HG03469 (cell line): ENCODE measurements around the gene BDKRB2.

Source experiments
- ATAC-seq: cut with Tn5 transposase; IDR thresholded peaks from one replicate; pipeline ENCODE4 v1.9.1; 2021; ENCODE audit warnings: mild to moderate bottlenecking, moderate library complexity, moderate number of reproducible peaks; ENCODE audit not compliant: unreplicated experiment

The BDKRB2 gene

DNA sequence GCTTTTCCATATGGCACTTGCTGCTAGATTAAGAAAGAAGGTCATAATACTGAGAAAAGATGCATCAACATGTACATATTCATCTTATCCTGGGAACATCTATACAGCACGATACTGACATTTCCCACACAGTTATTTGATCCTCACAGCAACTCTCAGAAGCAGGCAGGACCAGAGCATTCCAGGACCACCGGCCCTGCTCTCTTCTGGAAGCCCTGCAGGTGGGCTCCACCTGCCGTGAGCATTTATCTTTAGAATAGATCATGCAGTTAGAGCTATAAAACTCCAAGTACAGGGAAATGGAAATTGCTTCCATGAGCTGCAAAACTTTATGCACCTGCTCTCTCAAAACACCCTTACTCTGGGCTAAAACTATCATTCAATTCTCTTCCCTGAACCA is 45.8 kb downstream of the BDKRB2 start:
- no peak for ATAC-seq

DNA sequence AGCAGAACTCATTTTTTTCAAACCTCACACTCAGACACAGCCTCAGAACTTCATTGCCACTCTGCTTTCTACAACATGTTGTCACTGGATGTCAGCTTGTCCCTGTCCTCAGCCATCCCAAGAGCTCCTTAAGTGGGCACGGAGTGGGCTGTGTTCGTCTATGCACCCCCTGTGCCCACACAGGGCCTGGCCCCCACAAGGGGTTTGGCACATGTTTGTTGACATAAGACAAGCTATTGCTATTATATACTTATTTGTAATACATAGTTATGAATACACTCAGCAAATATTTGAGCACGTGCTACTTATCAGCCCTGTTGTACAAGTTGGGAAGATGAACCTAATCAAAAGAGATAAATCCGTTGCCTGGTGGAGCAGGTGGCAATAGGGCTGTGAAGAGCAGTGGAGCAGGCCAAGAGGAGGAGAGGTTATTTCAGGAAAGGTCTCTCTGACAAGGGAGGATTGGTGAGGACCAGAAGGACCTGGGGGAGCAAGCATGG is 47.1 kb downstream of the BDKRB2 start:
- ATAC-seq, result no peak

DNA sequence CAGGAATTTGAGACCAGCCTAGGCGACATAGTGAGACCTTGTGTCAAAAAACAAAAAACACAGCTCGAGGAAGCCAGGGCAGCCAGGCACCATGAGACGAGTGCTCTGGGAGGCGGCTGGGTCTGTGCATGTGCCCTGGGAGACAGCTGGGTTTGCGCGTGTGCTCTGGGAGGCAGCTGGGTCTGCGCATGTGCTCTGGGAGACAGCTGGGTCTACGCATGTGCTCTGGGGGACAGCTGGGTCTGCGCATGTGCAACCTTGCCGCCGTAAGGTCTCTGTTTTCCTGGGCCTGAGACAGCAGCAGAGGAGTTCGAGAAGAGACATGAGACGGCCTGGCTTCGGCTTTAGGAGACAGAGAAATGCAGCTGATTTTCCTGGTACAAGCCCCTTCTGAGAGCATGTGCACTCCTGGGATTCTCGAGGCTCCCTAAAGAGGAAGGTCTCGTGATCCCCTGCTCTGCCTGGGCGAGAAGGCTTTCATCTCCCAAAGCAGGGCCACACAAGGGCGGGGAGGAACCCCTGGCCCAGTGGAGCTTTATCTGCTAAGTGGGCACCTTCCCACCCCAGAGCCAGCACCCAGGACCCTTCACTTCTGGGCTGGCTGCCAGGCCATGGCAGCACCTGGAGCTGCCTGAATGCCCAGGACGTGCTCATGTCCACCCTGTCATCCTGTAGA is 47.8 kb downstream of the BDKRB2 start:
- ATAC-seq, result no peak

DNA sequence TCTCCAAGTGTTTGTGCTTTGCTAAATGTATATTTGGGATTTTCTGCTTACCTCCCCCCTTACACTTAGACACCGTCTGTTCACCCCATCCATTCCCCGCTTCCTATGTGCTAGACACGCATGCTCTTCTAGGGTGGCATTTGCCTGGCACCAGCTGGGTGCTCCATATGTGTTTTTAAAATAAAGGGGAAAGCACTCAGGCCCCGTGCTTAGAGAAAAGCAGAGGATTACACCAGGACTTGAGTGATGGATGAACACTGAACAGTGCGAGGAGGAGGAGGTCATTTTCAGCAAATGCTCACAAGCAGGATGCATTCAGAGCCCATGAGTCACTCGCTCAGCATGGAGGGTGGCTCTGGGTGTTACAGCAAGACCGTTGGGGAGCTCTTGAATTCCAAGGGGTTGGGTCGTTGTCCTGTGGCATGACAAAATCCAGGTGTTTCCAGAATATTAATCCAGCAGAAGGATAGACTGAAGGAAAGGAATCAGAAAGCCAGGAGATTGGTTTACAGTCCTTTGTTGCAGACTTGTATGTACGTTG is 48.4 kb downstream of the BDKRB2 start:
- no peak for ATAC-seq

DNA sequence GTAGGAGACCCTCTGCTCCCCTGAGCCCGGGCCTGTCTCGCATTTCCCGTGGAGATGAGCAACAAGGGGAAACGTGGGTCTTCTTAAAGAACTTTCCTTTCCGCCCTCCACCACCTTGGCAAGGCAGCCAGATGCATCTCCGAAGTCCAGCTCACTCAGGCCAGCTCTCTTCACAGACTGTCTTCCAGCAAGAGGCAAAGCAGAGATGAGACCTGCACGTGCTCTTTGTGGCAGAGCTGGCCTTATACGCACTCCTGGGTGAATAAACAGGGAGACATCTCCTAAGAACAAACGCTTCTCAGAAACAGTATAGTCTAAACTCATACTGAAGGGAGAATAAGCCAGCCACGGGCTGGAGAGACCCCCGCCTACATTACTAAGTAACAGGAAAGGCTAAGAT is 50.0 kb downstream of the BDKRB2 start:
- ATAC-seq, result no peak

DNA sequence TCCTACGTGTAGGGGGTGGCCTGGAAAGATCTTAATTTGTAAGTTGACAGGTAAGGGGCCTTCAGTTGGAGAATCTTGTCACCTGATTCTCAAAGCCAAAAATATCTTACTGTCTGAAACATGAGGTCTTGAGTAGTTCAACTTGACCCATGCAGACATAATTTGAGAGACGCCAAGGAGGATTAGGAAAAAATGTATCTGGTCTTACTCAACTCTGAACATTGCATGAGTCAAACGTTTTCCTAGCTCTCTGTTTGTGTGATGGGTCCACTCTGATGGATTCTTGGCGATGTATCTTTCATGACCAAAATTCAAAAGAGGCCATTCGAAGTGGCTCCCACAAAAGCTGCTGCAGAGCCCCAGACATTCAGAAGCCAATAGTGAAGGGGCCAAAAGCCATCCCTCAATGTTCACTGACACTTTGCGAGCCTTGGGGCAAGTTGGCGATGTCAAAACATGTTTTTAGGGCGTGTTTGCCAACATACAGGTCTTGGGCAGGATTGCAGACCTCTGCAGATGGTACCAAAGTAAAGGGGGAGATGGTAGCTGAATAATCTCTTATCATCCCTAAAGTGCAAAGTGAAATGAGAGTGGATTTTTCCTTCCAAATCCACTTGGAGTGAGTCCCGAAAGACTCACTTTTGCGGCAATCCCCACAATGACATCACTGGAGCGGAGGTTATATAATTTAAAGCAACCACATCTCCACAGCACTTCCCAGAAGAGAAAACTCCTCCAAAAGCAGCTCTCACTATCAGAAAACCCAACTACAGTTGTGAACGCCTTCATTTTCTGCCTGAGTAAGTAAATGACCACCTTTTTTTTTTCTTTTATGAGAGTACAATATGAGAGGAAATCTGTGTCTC is 51.1 kb downstream of the BDKRB2 start, which contains the start of gene BDKRB1:
TSS of gene BDKRB1 (plus strand) at position 710 of the 866 bp plus-strand sequence. CDS start 7,473 bp downstream, outside the sequence.
- no peak for ATAC-seq

DNA sequence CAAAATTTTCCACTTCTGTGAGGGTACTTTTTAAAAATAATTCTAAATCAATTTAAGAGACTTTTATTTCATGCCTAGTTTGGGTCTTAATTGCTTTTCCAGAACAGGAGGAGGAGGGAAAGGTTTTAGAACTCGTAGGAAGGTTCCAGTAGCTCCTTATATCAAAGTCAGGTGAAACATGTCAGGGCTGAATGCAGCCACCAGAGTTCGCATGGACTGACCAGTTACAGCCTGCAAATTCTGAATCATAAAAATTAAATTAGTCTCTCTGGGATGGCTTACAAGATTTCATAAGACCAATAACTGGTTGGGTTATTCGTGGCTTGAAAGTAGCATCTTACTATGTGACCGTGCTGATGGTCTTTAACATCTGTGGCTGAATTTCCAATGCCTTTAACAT is 51.8 kb downstream of the BDKRB2 start:
- no peak for ATAC-seq

DNA sequence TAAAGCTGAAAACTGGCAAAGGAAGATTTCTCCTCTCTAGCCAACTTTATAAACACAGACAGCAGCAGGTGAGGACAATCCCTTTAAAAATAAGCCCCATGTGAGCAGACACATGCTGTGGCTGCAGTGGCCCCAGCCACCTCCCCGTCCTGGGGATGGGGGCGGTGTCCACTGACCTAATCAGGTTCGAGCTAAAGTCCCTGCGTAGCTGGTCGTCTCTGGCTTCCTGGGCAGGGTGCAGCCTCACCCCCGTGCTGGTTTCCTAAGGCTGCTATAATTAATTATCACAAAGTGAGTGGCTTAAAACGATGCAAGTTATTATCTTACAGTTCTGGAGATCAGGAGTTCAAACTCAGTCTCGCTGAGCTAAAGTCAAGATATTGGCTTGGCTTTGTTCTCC is 52.4 kb downstream of the BDKRB2 start:
- no peak for ATAC-seq

DNA sequence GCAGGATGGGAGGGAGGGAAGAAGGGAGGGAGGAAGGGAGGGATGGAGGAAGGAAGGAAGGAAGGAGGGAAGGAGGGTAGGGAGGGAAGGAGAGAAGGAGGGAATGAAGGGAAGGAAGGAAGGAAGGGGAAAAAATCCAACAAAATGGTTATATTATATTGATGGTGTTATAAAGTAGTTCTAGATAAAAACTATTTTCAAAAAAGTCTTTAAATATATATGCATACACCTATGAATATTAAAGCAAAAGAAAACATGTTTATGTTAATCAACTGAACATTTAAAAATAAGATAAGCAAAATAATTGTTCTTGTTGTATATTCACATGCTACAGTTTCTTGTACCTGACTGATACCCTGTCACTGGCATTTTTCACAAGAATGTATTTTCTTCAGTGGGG is 53.3 kb downstream of the BDKRB2 start:
- no peak for ATAC-seq

DNA sequence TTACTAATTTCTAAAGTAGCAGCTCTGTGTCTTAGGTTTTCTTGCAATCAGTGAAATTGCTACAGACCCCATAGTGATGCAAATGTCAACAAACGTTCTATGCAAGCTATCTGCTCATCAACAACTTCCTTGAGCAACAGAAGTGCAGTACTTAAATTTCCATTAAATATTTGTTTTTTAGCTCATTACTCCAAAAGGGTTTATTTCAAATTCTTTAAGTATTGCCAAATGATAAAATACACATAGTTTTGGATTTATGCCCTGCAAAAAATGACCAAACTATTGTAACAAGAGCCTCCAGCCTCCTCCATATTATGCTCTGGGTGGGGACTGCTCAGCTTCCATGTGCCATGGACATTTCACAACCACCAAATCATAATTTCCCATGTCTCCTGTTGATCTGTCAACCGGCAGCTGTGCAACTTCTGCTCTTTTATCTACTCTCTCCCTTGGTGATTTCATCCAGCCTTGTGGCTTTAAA is 55.7 kb downstream of the BDKRB2 start:
- no peak for ATAC-seq

DNA sequence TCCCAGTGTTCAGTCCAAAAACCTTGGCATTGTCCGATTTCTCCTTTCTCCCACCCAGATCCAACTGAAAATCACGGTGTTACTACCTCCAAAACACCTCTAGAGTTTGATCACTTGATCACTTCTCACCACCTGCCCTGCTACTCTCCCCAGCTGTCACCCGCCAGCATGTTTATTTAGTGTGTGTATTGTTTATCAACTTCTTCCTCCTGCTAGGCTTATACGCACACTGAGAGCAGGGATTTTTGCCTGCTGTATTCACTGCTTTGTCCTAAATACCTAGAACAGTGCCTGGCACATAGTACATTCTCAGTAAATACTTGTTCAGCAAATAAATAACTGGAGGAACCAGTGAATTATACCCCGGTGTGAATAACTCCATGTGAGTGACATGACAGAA is 56.4 kb downstream of the BDKRB2 start:
- no peak for ATAC-seq

DNA sequence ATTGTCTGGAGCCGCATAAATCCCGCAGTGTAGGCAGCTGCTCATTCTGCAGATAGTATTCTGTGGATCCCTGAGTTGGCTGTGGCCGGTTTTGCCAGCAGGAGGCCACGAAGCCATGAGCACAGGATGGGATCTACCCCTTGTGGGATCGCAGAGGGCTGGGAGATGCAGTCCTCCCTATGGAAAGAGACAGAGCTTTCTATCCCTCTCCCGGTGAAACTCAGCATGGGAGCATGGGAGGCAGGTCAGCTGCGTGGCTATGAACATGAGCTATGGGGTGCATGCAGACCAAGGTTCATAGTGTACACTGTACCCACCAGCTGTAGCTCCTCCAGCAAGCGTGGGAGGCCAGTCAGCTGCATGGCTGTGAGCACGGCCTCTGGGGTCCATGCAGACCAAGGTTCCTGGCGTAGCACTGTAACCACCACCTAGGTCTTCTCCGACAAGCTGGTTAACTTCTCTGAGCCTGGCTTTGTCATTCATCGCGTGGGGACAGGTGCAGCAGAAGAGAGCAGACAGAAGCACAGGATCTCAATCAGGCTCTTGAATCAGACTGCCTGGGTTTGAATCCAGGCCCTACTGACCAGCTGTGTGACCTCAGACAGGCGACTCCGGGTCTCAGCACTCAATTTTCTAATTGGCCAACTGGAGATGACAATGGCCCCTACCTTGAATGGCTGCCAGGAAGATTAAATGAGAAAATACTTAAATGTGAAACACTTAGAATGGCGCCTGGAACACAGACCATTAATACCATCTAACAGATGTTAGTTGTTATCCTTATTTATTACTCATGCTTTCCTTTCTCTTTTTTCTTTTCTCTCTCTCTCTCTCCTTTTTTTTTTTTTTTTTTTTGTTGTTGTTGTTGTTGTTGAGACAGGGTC is 57.4 kb downstream of the BDKRB2 start:
- no peak for ATAC-seq

DNA sequence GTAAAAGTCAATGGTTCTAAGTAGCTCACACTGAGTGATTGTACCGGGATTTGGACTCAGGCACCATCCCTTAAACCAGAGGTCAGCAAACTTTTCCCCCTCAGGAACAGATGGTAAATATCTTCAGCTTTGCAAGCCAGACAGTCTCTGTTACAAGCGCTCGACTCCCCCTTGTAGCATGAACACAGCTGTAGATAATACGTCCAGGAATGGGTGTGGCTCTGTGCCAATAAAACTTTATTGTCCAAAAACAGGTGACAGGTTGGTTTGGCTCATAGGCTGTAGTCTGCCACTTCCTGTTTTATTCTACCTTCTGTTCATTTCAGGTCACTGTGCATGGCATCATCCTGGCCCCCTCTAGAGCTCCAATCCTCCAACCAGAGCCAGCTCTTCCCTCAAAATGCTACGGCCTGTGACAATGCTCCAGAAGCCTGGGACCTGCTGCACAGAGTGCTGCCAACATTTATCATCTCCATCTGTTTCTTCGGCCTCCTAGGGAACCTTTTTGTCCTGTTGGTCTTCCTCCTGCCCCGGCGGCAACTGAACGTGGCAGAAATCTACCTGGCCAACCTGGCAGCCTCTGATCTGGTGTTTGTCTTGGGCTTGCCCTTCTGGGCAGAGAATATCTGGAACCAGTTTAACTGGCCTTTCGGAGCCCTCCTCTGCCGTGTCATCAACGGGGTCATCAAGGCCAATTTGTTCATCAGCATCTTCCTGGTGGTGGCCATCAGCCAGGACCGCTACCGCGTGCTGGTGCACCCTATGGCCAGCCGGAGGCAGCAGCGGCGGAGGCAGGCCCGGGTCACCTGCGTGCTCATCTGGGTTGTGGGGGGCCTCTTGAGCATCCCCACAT is 58.9 kb downstream of the BDKRB2 start:
- no peak for ATAC-seq

DNA sequence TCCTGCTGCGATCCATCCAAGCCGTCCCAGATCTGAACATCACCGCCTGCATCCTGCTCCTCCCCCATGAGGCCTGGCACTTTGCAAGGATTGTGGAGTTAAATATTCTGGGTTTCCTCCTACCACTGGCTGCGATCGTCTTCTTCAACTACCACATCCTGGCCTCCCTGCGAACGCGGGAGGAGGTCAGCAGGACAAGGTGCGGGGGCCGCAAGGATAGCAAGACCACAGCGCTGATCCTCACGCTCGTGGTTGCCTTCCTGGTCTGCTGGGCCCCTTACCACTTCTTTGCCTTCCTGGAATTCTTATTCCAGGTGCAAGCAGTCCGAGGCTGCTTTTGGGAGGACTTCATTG is 59.5 kb downstream of the BDKRB2 start:
- ATAC-seq, result no peak

DNA sequence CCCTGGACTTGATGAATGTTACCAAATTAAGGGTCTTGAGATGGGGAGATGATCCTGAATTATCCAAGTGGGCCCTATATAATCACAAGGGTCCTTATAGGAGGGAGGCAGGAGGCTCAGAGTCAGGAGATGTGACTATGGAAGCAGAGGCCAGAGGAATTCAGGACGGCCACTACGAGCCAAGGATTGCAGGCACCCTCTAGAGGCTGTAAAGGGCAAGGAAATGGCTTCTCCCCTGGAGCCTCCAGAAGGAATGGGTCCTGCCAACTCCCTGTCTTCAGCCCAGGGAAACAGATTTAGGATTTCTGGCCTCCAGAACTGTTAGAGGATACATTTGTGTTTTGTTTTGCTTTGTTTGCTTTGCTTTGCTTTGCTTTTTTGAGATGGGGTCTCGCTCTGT is 60.2 kb downstream of the BDKRB2 start:
- ATAC-seq, result no peak

DNA sequence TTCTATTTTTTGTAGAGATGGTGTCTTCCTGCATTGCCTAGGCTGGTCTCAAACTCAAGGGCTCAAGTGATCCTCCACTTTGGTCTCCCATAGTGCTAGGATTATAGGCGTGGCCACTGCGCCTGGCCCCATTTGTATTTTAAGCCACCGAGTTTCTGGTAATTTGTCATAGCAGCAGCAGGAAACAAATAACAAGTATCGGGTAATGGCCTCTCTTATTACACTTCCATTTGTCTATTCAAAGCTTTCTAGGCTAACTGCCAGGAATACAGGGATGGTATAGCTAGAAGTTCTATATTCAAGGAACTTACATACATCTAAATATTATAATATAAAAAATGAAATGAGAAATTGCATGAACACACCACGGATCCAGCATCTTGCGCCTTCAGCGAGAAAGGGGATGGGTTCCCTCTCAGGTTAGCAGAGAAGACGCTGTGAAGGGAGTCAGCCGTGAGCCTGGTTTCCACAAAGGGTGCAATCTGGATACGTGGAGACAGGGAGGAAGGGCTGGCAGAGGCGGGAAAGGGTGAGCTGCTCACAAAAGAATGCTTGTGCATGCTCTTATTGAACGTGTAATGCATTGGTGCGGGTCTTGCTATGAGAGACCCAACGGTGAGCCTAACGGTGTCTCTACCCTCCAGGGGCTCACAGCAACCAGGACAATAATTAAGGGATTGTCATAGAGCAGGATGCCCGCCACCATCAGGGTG is 60.9 kb downstream of the BDKRB2 start:
- no peak for ATAC-seq

DNA sequence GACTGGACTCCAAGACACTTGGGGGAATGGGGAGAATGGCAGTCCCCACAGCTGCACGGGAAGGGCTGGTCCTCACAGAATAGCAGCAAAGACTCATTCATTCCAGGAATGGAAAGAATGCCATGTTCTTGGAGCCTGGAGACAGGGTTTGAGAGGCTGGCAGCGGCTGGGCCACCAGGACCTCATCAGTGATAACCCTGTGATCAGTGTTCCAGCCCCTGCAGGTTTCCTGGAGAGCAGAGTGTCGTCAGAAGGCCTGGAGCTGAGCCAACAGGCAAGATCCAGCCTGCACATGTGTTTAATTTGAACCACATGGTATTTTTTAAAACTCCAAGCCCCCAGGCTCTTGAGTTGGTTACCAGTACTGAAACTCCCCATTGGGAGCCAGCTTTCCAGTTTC is 62.7 kb downstream of the BDKRB2 start:
- ATAC-seq, result no peak

DNA sequence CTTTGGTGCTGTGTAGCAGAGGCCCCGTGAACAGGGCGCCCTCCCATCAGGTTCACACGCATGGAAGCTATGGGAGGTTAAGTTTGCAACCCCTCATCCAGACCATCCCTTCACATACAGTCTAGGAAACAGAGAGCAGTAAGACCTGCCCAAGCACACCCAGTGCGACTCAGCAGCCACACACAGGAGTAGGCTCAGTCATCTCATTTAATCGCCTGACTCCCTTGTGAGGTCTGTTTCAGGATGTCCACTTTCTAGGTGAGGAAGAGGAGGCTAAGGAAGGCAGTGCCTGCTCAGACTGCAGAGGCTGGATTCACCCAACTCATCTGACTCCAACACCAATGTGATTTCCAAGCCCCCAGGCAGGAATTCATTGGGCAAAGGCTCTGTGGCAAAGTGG is 63.3 kb downstream of the BDKRB2 start:
- ATAC-seq, result no peak
